ENCODE results near the gene AKR7A2. TPM values are rescaled to one million over a fixed set of nuclear protein-coding genes. Genes with fewer than 3 reads are reported as not detected.

Gene AKR7A2
- polyA plus RNA-seq, 3 donors, result 19.5 to 117 (median 89.3) TPM

GRCh38 chr1:19337289-19337688 lies 25.3 kb upstream of the AKR7A2 start:
- H3K4me2 ChIP-seq (replicated peaks; ENCODE audit: extremely low read depth, low read length, poor library complexity, severe bottlenecking), result no peak overlapping the region
- no peak overlapping the region for H3K4me3 Mint-ChIP-seq

GRCh38 chr1:19336543-19336942 lies 24.6 kb upstream of the AKR7A2 start:
- Mint-ChIP-seq H3K9me3 (peaks cover 0 to 3% (median 0%) of the 10 kb centered on the region in 7 donors), H3K36me3 (peaks cover 36 to 55% of the 10 kb centered on the region in 2 donors), H3K27me3 (ENCODE audit: low read depth in 3 of 3) (no peaks in the 10 kb centered on the region), H3K4me1 (no peaks in the 10 kb centered on the region), H3K27ac (peak overlapping the region in 1 of 7 donors; percentile 75), H3K4me3 (no peak overlapping the region)
- TF ChIP-seq CTCF (IDR thresholded peaks at IDR 0.05), result no peak
- Histone ChIP-seq H3K4me1 (ENCODE audit: control insufficient read depth in 1 of 2, insufficient read depth in 2 of 2, low read length in 2 of 2) (no peaks in the 10 kb centered on the region), H3K27ac (ENCODE audit: low read depth in 1 of 2, low read length in 2 of 2) (no peak overlapping the region), H3K4me3 (replicated peaks in 1 of 3; ENCODE audit: low read depth in 2 of 3, low read length in 3 of 3) (no peak overlapping the region), H3K79me2 (ENCODE audit: insufficient read depth, low read length) (no peaks in the 10 kb centered on the region), H3K27me3 (ENCODE audit: control insufficient read depth in 2 of 2, insufficient read depth in 2 of 2, low read length in 2 of 2) (no peaks in the 10 kb centered on the region), H3K4me2 (replicated peaks; ENCODE audit: extremely low read depth, low read length, poor library complexity, severe bottlenecking) (no peak overlapping the region), H3K9me3 (replicated peaks in 1 of 2; ENCODE audit: control insufficient read depth in 1 of 2, insufficient read depth in 1 of 2, low read length in 2 of 2) (no peaks in the 10 kb centered on the region), H3K36me3 (replicated peaks in 1 of 2; ENCODE audit: control insufficient read depth in 1 of 2, insufficient read depth in 2 of 2, low read length in 2 of 2) (peaks cover 27 to 49% of the 10 kb centered on the region in 2 donors), H4K20me1 (ENCODE audit: insufficient read depth, low read length) (peaks cover 43% of the 10 kb centered on the region), H3K9ac (ENCODE audit: insufficient read depth, low read length, poor library complexity, severe bottlenecking) (no peak overlapping the region), H2AFZ (ENCODE audit: insufficient read depth, low read depth, low read length, poor library complexity, severe bottlenecking) (no peak overlapping the region)
- WGBS (ENCODE audit: insufficient coverage), result 92% methylated on average over 7 of the region's 7 CpGs
- DNase-seq, result no peak
- intact Hi-C loops (cut with micrococcal nuclease), result no loop called here

More at GRCh38 chr1:19337289-19337688, 25.3 kb upstream of the AKR7A2 start:
- no peak overlapping the region for H3K4me3 ChIP-seq (replicated peaks in 1 of 3; ENCODE audit: low read depth in 2 of 3, low read length in 3 of 3)
- H3K79me2 ChIP-seq (ENCODE audit: insufficient read depth, low read length), result no peaks in the 10 kb centered on the region
- 100% methylated on average over 4 of the region's 4 CpGs for WGBS (ENCODE audit: insufficient coverage)
- intact Hi-C loops (cut with micrococcal nuclease), result no loop called here
- H3K36me3 ChIP-seq (replicated peaks in 1 of 2; ENCODE audit: control insufficient read depth in 1 of 2, insufficient read depth in 2 of 2, low read length in 2 of 2), result peaks cover 27 to 49% of the 10 kb centered on the region in 2 donors
- no peak for DNase-seq
- Mint-ChIP-seq H3K9me3 (peaks cover 0 to 3% (median 0%) of the 10 kb centered on the region in 7 donors), H3K36me3 (peaks cover 42 to 60% of the 10 kb centered on the region in 2 donors), H3K27me3 (ENCODE audit: low read depth in 3 of 3) (no peaks in the 10 kb centered on the region), H3K27ac (no peak overlapping the region), H3K4me1 (no peaks in the 10 kb centered on the region)
- H2AFZ ChIP-seq (ENCODE audit: insufficient read depth, low read depth, low read length, poor library complexity, severe bottlenecking), result no peak overlapping the region
- H3K27ac ChIP-seq (ENCODE audit: low read depth in 1 of 2, low read length in 2 of 2), result no peak overlapping the region
- no peaks in the 10 kb centered on the region for H3K9me3 ChIP-seq (replicated peaks in 1 of 2; ENCODE audit: control insufficient read depth in 1 of 2, insufficient read depth in 1 of 2, low read length in 2 of 2)
- peaks cover 50% of the 10 kb centered on the region for H4K20me1 ChIP-seq (ENCODE audit: insufficient read depth, low read length)
- H3K4me1 ChIP-seq (ENCODE audit: control insufficient read depth in 1 of 2, insufficient read depth in 2 of 2, low read length in 2 of 2), result no peaks in the 10 kb centered on the region
- no peak overlapping the region for H3K9ac ChIP-seq (ENCODE audit: insufficient read depth, low read length, poor library complexity, severe bottlenecking)
- H3K27me3 ChIP-seq (ENCODE audit: control insufficient read depth in 2 of 2, insufficient read depth in 2 of 2, low read length in 2 of 2), result no peaks in the 10 kb centered on the region
- no peak for TF ChIP-seq CTCF (IDR thresholded peaks at IDR 0.05)
